Activated gamma-delta T cell treated with Interleukin-2 at 50 U/mL for 16 hours (primary cell): ENCODE results near the gene IRF1.

Source experiments
- DNase-seq: peaks from one replicate; pipeline ENCODE4 v3.0.0-alpha.2; 2020

Gene IRF1

DNA sequence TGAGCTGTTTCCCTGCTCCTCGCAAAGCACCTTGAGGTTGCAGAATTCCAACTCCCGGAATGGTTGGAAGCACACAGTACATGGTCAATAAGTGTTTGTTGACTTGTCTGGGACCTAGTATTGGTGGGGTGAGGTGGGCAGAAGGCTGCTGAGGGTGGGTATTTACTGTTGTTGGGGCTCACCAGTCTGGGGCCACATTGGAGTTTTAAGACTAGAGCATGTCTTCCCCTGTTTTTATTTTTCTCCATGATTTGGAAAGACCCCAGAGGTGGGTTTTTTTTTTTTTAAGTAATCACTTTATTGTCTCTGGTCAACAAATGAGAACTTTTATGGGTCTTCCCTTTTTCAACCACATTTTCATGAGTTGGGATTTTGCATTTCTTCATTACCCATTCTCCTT is 55.1 kb downstream of the IRF1 start:
- DNase-seq = no peak

DNA sequence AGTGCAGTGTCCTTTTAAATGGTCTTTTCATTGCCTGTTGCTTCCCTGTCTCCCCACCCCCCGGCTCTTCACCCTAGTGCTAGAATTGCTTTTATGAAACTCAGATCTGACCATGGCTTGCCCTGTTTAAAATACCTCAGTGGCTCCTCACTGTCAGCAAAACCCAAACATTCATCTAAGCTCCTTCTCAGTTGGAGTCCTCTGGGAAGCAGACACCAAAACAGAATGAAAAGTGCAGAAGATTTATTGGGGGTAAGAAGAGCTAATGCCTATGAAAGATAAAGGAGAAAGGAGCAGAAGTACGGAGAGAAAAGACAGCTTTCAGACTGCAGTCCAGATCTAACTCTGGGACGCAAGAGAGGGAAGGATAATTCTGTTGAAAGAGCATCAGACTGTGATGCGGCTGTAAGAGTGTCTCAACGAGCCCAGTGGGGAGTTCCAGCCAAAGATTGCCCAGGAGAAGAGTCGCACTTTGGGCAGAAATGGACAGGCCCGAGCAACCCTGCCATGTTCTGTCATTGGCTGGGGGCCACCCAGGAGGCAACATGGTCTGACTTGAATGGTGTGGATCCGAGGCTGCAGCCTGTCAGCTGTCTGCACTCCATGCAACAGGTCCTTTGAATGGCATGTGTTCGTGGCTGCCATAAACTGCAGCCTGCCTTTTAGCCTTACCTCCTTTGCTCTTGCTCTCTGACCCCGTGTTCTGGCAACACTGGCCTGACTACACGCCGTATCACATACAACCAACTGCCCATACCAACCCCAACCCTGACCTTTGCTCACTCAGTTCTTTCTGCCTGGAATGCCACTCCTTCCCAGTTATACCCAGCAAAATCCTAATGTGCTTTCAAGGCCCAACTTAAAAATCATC is 55.9 kb downstream of the IRF1 start:
- no peak for DNase-seq

DNA sequence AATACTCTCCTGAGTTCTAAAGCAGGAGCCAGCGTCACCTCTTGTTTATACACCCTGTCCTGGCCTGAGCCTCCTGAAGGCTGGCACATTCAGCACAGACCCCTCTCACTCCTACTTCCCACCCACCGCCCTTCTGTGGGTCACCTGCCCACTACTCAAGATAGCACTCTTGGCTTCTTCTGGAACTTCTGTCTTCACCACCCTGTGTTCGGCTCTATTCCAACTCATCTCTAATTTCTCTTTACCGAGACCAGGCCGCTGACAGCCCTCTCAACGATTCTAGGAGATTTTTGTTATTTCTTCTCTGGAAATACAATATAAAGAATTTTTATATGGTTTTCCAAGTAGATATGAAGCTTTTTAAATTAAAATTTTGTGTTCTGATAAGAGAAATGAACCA is 57.4 kb downstream of the IRF1 start:
- no peak for DNase-seq

DNA sequence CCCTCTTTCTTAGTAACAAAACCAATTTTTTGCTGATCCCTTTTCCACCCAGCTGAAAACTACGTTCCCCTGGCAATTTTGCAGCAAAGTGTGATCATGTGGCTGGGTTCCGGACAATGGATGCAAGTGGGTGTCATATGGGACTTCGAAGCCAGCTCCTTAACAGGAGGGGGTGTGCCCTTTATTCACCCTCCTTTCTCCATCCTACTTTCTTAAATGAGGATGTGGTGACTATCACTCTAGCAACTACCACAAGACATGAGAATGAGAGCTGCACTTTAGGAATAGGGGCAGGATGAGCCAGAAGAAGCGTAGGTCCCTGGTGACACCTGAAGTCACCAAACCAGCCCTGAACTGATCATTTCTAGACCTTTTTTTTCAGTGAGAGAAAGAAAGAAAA is 58.9 kb downstream of the IRF1 start:
- DNase-seq = no peak
